PC-9 (cell line): ENCODE results near the gene PCSK5. TPM values are rescaled to one million over a fixed set of nuclear protein-coding genes. Genes with fewer than 3 reads are reported as not detected.

ENCODE experiments used
- BruUV-seq: library from RNA; stranded (reverse); fragments of 400-500 nt; replicated peaks from 2 replicates; lab custom pipeline; 2021; lab: Mats Ljungman, UMichigan
- CTCF ChIA-PET: fragments of 300-600 bp; sonication (Branson Sonifier 250); formaldehyde crosslinking; loops from one replicate; lab custom pipeline; 2022; ENCODE audit warnings: antibody characterized with exemption; lab: Charles Lee
- POLR2A ChIA-PET: fragments of 300-600 bp; sonication (Branson Sonifier 250); formaldehyde crosslinking; loops from one replicate; lab custom pipeline; 2022; ENCODE audit warnings: antibody characterized with exemption; ENCODE audit not compliant: unreplicated experiment; lab: Charles Lee
- DNase-seq, 2 experiments: peaks; one replicate each; pipeline versions ENCODE4 v3.0.0 to v3.0.0-alpha.2; 2015 to 2022; ENCODE audit warnings: mixed read lengths in 1 of 2
- H2AFZ ChIP-seq: fragments of 200-600 bp; sonication (generic); 2 replicates; pipeline ENCODE4 v1.8.1; 2017; ENCODE audit warnings: antibody characterized with exemption
- H3F3A ChIP-seq: fragments of 200-600 bp; sonication (generic); 2 replicates; pipeline ENCODE4 v1.8.1; 2017; ENCODE audit warnings: antibody characterized with exemption, mild to moderate bottlenecking, low read depth; ENCODE audit not compliant: insufficient read depth
- H3K27ac ChIP-seq: fragments of 200-600 bp; sonication (generic); 2 replicates; pipeline ENCODE4 v1.6.1; 2016; ENCODE audit warnings: mixed run types
- H3K27me3 ChIP-seq: fragments of 200-600 bp; sonication (generic); 2 replicates; pipeline ENCODE4 v1.6.1; 2016; ENCODE audit warnings: low read depth, mixed run types; ENCODE audit not compliant: insufficient read depth
- H3K36me3 ChIP-seq: fragments of 200-600 bp; sonication (generic); 2 replicates; pipeline ENCODE4 v1.6.1; 2016; ENCODE audit warnings: low read depth, mixed run types
- H3K4me1 ChIP-seq: fragments of 200-600 bp; sonication (generic); replicated peaks from 2 replicates; pipeline ENCODE4 v1.6.1; 2016; ENCODE audit warnings: mixed run types; ENCODE audit not compliant: insufficient read depth
- H3K4me2 ChIP-seq: fragments of 200-600 bp; sonication (generic); 2 replicates; pipeline ENCODE4 v1.6.1; 2017; ENCODE audit warnings: mixed run types
- H3K4me3 ChIP-seq: fragments of 200-600 bp; sonication (generic); 2 replicates; pipeline ENCODE4 v1.6.1; 2016; ENCODE audit warnings: mixed run types
- H3K79me2 ChIP-seq: fragments of 200-600 bp; sonication (generic); 2 replicates; pipeline ENCODE4 v1.6.1; 2017; ENCODE audit warnings: low read depth, mixed run types
- H3K9me2 ChIP-seq: fragments of 200-600 bp; sonication (generic); 2 replicates; pipeline ENCODE4 v1.8.1; 2017; ENCODE audit warnings: mild to moderate bottlenecking; ENCODE audit not compliant: insufficient read depth
- H3K9me3 ChIP-seq: fragments of 200-600 bp; sonication (generic); 2 replicates; pipeline ENCODE4 v1.8.1; 2016; ENCODE audit warnings: low read depth; ENCODE audit not compliant: insufficient read depth
- H4K20me1 ChIP-seq: fragments of 200-600 bp; sonication (generic); 2 replicates; pipeline ENCODE4 v1.8.1; 2017; ENCODE audit not compliant: insufficient read depth
- EZH2 ChIP-seq: fragments of 200-600 bp; sonication (generic); IDR thresholded peaks from 2 replicates; pipeline ENCODE4 v1.8.0; 2017; ENCODE audit warnings: antibody characterized with exemption, low read depth
- intact Hi-C: fragments of 100-400 bp; cut with micrococcal nuclease; formaldehyde crosslinking; loops from one replicate; pipeline ENCODE4 v1.10.0; 2022; ENCODE audit not compliant: unreplicated experiment
- total RNA-seq: library from RNA; stranded (reverse); gene quantifications from 2 replicates; pipeline ENCODE4 v1.2.3, GENCODE V29; 2021
- TF ChIP-seq, protein P1 (sequence below): fragments of 200-600 bp; sonication (generic); conservative IDR thresholded peaks from 2 replicates; pipeline ENCODE4 v1.6.1; 2017; ENCODE audit warnings: mixed run types, antibody characterized with exemption, mild to moderate bottlenecking, moderate library complexity

Gene PCSK5
- total RNA-seq, 1 experiment from 2014 or later = 8.2 TPM

DNA sequence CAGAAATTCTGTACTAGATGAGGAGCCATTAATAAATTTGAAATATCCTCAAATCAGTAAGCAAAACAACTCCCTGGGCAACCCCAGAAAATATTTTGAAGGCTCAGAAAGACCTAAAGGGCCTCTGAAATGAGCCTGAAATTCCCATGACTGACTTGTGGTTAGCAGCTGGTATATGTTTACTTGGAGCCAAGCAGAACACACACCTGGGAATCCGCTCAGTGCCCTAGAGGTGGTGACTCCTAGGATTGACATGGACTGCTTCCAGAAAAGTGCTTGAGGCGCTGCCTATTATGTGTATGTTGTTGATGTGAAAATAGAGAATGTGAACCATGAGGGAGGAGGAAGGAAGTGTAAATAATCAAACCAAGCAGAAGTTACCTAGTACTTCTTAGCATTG, 489.0 kb downstream of the PCSK5 start:
- TF ChIP-seq EZH2 = no peak
- TF ChIP-seq, protein P1, sequence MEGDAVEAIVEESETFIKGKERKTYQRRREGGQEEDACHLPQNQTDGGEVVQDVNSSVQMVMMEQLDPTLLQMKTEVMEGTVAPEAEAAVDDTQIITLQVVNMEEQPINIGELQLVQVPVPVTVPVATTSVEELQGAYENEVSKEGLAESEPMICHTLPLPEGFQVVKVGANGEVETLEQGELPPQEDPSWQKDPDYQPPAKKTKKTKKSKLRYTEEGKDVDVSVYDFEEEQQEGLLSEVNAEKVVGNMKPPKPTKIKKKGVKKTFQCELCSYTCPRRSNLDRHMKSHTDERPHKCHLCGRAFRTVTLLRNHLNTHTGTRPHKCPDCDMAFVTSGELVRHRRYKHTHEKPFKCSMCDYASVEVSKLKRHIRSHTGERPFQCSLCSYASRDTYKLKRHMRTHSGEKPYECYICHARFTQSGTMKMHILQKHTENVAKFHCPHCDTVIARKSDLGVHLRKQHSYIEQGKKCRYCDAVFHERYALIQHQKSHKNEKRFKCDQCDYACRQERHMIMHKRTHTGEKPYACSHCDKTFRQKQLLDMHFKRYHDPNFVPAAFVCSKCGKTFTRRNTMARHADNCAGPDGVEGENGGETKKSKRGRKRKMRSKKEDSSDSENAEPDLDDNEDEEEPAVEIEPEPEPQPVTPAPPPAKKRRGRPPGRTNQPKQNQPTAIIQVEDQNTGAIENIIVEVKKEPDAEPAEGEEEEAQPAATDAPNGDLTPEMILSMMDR = no peak
- intact Hi-C loops = loop anchor here (1.0 to 10.0 kb wide), 9 partner anchors 14 to 1145 kb away; partner anchors contain the start of genes PCSK5 and RFK

DNA sequence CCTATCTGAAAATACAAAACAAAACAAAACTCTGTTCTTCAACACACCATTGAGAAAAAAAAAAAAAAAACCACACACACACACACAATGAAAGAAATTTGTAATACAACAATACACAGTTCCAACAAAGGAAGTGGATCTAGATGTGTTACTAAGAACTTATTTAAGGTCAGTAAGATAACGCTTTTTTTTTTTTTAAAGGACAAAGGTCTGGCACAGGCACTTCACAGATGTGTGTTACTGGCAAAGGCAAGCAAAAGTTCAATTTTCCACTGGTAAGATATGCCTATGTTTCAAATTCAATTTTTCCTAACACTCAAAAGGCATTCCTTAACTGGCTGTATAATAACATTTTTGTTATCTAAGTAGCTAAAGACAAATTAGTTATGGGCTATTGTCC, 500.2 kb downstream of the PCSK5 start:
- Histone ChIP-seq H3K27ac (no peak overlapping the region), H3K4me3 (no peak overlapping the region), H3F3A (peaks cover 18% of the 10 kb centered on the region), H3K9me2 (no peaks in the 10 kb centered on the region), H2AFZ (no peak overlapping the region), H3K4me1 (peaks cover 17% of the 10 kb centered on the region), H3K36me3 (peaks cover 23% of the 10 kb centered on the region), H3K4me2 (no peak overlapping the region), H4K20me1 (no peaks in the 10 kb centered on the region), H3K79me2 (peaks cover 37% of the 10 kb centered on the region), H3K27me3 (no peaks in the 10 kb centered on the region), H3K9me3 (no peaks in the 10 kb centered on the region)
- no peak for DNase-seq
- no TSS peak for BruUV-seq
- ChIA-PET CTCF (no interaction called here), POLR2A (no interaction called here)
- intact Hi-C loops = loop anchor here (5.0 kb wide), 3 partner anchors 267 to 1363 kb away; partner anchors contain the start of gene CARNMT1
- no peak for TF ChIP-seq EZH2
- TF ChIP-seq, protein P1 = no peak

More for the DNA sequence above, 489.0 kb downstream of the PCSK5 start:
- ChIA-PET CTCF (interaction anchor here (0.6 to 2.7 kb wide), 2 partner anchors 15 to 68 kb away, joined by 3 to 11 read pairs; partner anchors contain the start of gene RFK), POLR2A (interaction anchor here (0.6 kb wide), 1 partner anchor 20 kb away, joined by 4 read pairs; no protein-coding TSS in a partner anchor)
- H3K4me3 ChIP-seq = no peak overlapping the region
- no peaks in the 10 kb centered on the region for H3K9me3 ChIP-seq
- peaks cover 31% of the 10 kb centered on the region for H3F3A ChIP-seq
- peaks cover 45% of the 10 kb centered on the region for H3K4me1 ChIP-seq
- H3K9me2 ChIP-seq = no peaks in the 10 kb centered on the region
- H3K36me3 ChIP-seq = no peaks in the 10 kb centered on the region
- no peaks in the 10 kb centered on the region for H3K79me2 ChIP-seq
- peak overlapping the region; percentile 81 for H3K27ac ChIP-seq
- peak overlapping the region; percentile 42 for H3K4me2 ChIP-seq
- H4K20me1 ChIP-seq = no peaks in the 10 kb centered on the region
- H2AFZ ChIP-seq = no peak overlapping the region
- H3K27me3 ChIP-seq = no peaks in the 10 kb centered on the region
- no TSS peak for BruUV-seq
- DNase-seq = peak; percentile 86 to 99

DNA sequence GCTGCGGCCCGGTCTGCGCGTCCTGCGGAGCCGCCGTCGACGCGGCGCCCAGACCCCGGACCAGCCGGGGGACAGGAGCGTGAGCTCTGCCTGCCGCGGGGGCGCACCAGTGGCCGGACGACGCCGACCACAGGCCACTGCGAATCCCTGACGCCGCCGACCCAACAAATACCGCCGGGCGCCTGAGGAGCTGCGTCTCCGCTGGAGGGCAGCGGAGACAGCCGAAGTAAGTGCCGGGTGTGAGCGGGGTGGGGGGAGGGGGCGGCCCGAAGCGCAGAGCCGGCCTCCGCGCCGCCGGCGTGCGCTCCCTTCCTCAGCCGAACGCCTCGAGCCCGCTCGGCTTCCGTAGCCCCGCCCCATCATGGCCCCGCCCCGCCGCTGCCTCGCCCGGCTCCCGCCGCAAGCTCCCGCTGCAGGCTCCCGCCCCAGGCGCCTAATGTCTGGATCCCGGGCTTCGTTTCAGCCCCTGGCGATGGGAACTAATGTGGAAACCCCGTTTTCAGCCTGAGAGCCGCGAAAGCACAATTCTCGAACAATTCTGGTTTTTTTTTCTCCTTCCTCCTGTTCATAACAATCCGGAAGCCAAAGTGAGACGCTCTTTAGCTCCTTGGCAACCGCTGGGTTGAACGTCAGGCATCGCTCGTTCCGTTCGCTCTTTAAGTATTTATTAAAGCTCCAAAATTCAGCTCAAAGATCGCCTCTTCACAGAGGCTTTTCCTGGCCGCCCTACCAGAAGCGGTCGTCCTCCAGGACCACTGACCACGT, 503.9 kb downstream of the PCSK5 start, which contains the start of gene RFK:
Gene RFK, minus strand, starts transcription at position 232 of the 765 bp plus-strand sequence. CDS start 255 bp downstream, outside the sequence.
- Histone ChIP-seq H4K20me1 (no peaks in the 10 kb centered on the region), H3K4me2 (peak within 1 kb of the TSS; percentile 84), H3K27me3 (no peaks in the 10 kb centered on the region), H3K9me2 (no peaks in the 10 kb centered on the region), H3K27ac (peak within 1 kb of the TSS; percentile 85), H3K9me3 (no peaks in the 10 kb centered on the region), H3K36me3 (peaks cover 11% of the 10 kb centered on the region), H2AFZ (peak within 1 kb of the TSS; percentile 88), H3K4me3 (peak within 1 kb of the TSS; percentile 79), H3K79me2 (peaks cover 37% of the 10 kb centered on the region), H3K4me1 (peaks cover 22% of the 10 kb centered on the region), H3F3A (peaks cover 18% of the 10 kb centered on the region)
- ChIA-PET POLR2A (interaction anchor here (0.5 to 1.2 kb wide), 13 partner anchors 11 to 413 kb away, joined by 3 to 6 read pairs (median 4); no protein-coding TSS in a partner anchor), CTCF (interaction anchor here (0.5 to 1.8 kb wide), 13 partner anchors 10 to 1559 kb away, joined by 3 to 12 read pairs (median 4); no protein-coding TSS in a partner anchor)
- no TSS peak for BruUV-seq
- TF ChIP-seq, protein P1 = peak; percentile 53; the same call in 1 of the 2 replicates
- TF ChIP-seq EZH2 = no peak
- intact Hi-C loops = loop anchor here (1.0 to 5.0 kb wide), 7 partner anchors 15 to 1367 kb away; partner anchors contain the start of gene CARNMT1
- DNase-seq = peak; percentile 82 to 97
